B cell (primary cell): ENCODE results near the gene PPP1R7. TPM values are rescaled to one million over a fixed set of nuclear protein-coding genes. Genes with fewer than 3 reads are reported as not detected.

Experiments
- ATAC-seq: fragments of 200-7000 bp; cut with Tn5 transposase; one replicate; pipeline ENCODE4 v1.10.0; 2021; ENCODE audit warnings: low read depth, mild to moderate bottlenecking, moderate number of reproducible peaks, moderate library complexity
- CTCF ChIA-PET: fragments of 350-600 bp; sonication (Branson Sonifier 250); formaldehyde crosslinking; loops from one replicate; lab custom pipeline; 2021; ENCODE audit warnings: antibody characterized with exemption, inconsistent platforms; lab: Charles Lee
- POLR2A ChIA-PET: fragments of 350-600 bp; sonication (Branson Sonifier 250); formaldehyde crosslinking; loops from one replicate; lab custom pipeline; 2021; ENCODE audit warnings: antibody characterized with exemption; lab: Charles Lee
- DNase-seq: peaks from one replicate; pipeline ENCODE4 v3.0.0; 2013
- H2AFZ ChIP-seq: 2 replicates; pipeline ENCODE4 v1.6.1; 2012; ENCODE audit warnings: mild to moderate bottlenecking, low read depth, low read length; ENCODE audit not compliant: insufficient read depth, poor library complexity, severe bottlenecking
- H3K27ac ChIP-seq, 2 donors: 1 replicate in 1 of 2; 2 replicates in 1 of 2; pipeline ENCODE4 v1.5.1; 2012 to 2013; ENCODE audit warnings: low read length in 2 of 2, mild to moderate bottlenecking in 2 of 2, moderate library complexity in 1 of 2
- H3K27me3 ChIP-seq, 4 experiments: fragments of 200-600 bp in 1 of 4; sonication (generic) in 1 of 4; replicated peaks in 1 of 4; 1 replicate in 2 of 4; 2 replicates in 2 of 4; pipeline versions ENCODE4 v1.6.1 to v1.7.0; 2013 to 2016; ENCODE audit warnings: low read length in 3 of 4, mild to moderate bottlenecking in 2 of 4, mixed read lengths in 1 of 4, moderate library complexity in 1 of 4; ENCODE audit not compliant: insufficient read depth in 4 of 4, control insufficient read depth in 3 of 4; ENCODE audit errors: control extremely low read depth in 1 of 4
- H3K36me3 ChIP-seq, 2 experiments: replicated peaks in 1 of 2; 1 replicate in 1 of 2; 2 replicates in 1 of 2; pipeline versions ENCODE4 v1.6.1 to v1.7.1; 2013; ENCODE audit warnings: low read length in 1 of 2; ENCODE audit not compliant: insufficient read depth in 2 of 2, control insufficient read depth in 1 of 2; ENCODE audit errors: control extremely low read depth in 1 of 2, extremely low read depth in 1 of 2
- H3K4me1 ChIP-seq, 2 donors: fragments of 200-600 bp in 1 of 2; sonication (generic) in 1 of 2; 1 replicate in 1 of 2; 2 replicates in 1 of 2; pipeline versions ENCODE4 v1.5.1 to v1.6.1; 2013 to 2017; ENCODE audit warnings: low read length in 2 of 2; ENCODE audit not compliant: control insufficient read depth in 2 of 2, insufficient read depth in 2 of 2
- H3K4me2 ChIP-seq: replicated peaks from 2 replicates; pipeline ENCODE3; 2012; ENCODE audit warnings: mild to moderate bottlenecking, low read depth, low read length; ENCODE audit not compliant: poor library complexity, severe bottlenecking
- H3K4me3 ChIP-seq, 5 experiments: fragments of 200-600 bp in 1 of 5; sonication (generic) in 1 of 5; 1 replicate in 3 of 5; 2 replicates in 2 of 5; pipeline versions ENCODE4 v1.5.1 to v1.7.0; 2011 to 2016; ENCODE audit warnings: low read length in 4 of 5, mild to moderate bottlenecking in 4 of 5, low read depth in 2 of 5, control low read depth in 1 of 5, moderate library complexity in 1 of 5; ENCODE audit not compliant: insufficient read depth in 1 of 5; ENCODE audit errors: control extremely low read depth in 1 of 5, extremely low read depth in 1 of 5
- H3K79me2 ChIP-seq: fragments of 200-600 bp; sonication (generic); one replicate; pipeline ENCODE4 v1.6.0; 2016; ENCODE audit warnings: low read length; ENCODE audit not compliant: control insufficient read depth, insufficient read depth
- H3K9ac ChIP-seq: fragments of 200-600 bp; sonication (generic); 2 replicates; pipeline ENCODE4 v1.6.1; 2017; ENCODE audit warnings: mild to moderate bottlenecking, low read length, moderate library complexity
- H3K9me3 ChIP-seq, 3 donors: one replicate each; pipeline versions ENCODE4 v1.6.1 to v1.7.1; 2013; ENCODE audit warnings: low read length in 2 of 3; ENCODE audit not compliant: control insufficient read depth in 2 of 3, insufficient read depth in 1 of 3; ENCODE audit errors: control extremely low read depth in 1 of 3
- H4K20me1 ChIP-seq: 2 replicates; pipeline ENCODE4 v1.6.0; 2012; ENCODE audit warnings: mild to moderate bottlenecking, low read length; ENCODE audit not compliant: insufficient read depth, control insufficient read depth, poor library complexity, severe bottlenecking
- H3K27ac Mint-ChIP-seq: one replicate; pipeline ENCODE4 v1.8.0; 2021; ENCODE audit warnings: mixed read lengths
- H3K27me3 Mint-ChIP-seq: one replicate; pipeline ENCODE4 v1.8.0; 2021; ENCODE audit warnings: mixed read lengths
- H3K4me1 Mint-ChIP-seq: one replicate; pipeline ENCODE4 v1.8.0; 2021; ENCODE audit warnings: mixed read lengths
- H3K4me3 Mint-ChIP-seq: one replicate; pipeline ENCODE4 v1.8.0; 2021; ENCODE audit warnings: mixed read lengths
- H3K9me3 Mint-ChIP-seq: one replicate; pipeline ENCODE4 v1.8.0; 2022; ENCODE audit warnings: mixed read lengths; ENCODE audit not compliant: insufficient read depth
- CTCF ChIP-seq: fragments of 200-600 bp; IDR thresholded peaks from one replicate; pipeline ENCODE4 v1.8.0; 2022; ENCODE audit warnings: antibody characterized with exemption, mild to moderate bottlenecking
- EZH2 ChIP-seq: IDR thresholded peaks from 2 replicates; pipeline ENCODE4 v1.6.1; 2012; ENCODE audit warnings: borderline replicate concordance, low read depth, mild to moderate bottlenecking, moderate library complexity, low read length; ENCODE audit not compliant: insufficient read depth, poor library complexity, severe bottlenecking
- WGBS: methylation state at CpG from one replicate; pipeline ENCODE4 v1.1.5; 2013; ENCODE audit warnings: missing lambda C conversion rate; ENCODE audit not compliant: insufficient coverage; 5-methylcytosine and 5-hydroxymethylcytosine counted together
- intact Hi-C: fragments of 100-400 bp; cut with micrococcal nuclease; formaldehyde crosslinking; loops from one replicate; pipeline ENCODE4 v1.10.0; 2022
- polyA plus RNA-seq: library from polyadenylated mRNA; depleted of rRNA; stranded (reverse); fragments of >200 nt; gene quantifications from 2 replicates; pipeline ENCODE4 v1.2.3, GENCODE V29; 2012
- total RNA-seq, 2 donors: library from RNA; stranded (reverse); fragments of 120-200 nt in 1 of 2; gene quantifications; 1 replicate in 1 of 2; 2 replicates in 1 of 2; pipeline versions ENCODE4 v1.2.3 to v1.2.4, GENCODE V29; 2013 to 2022

PPP1R7 gene
- total and polyA plus RNA-seq, 2 donors (not counting 1 experiment from before 2014, with no cell fraction given) = 37.7 to 50.9 TPM

- WGBS = no CpG with 5 or more reads among the region's 2 CpGs
- no peaks in the 10 kb centered on the region for H3K27me3 Mint-ChIP-seq
- no peaks in the 10 kb centered on the region for H3K4me1 ChIP-seq
- peaks cover 6 to 62% of the 10 kb centered on the region in 2 experiments for H3K36me3 ChIP-seq
- no peak overlapping the region for H3K27ac ChIP-seq
- peaks cover 8% of the 10 kb centered on the region for H3K9me3 Mint-ChIP-seq
- H3K9ac ChIP-seq = no peak overlapping the region
- H3K27me3 ChIP-seq = no peaks in the 10 kb centered on the region
- no peaks in the 10 kb centered on the region for H3K79me2 ChIP-seq
- H4K20me1 ChIP-seq = no peaks in the 10 kb centered on the region
- no peak overlapping the region for H3K4me2 ChIP-seq
- no peak for TF ChIP-seq EZH2
- no peak for TF ChIP-seq CTCF
- H3K4me1 Mint-ChIP-seq = no peaks in the 10 kb centered on the region
- CTCF ChIA-PET = no interaction called here
- H3K9me3 ChIP-seq = peaks cover 1 to 14% (median 13%) of the 10 kb centered on the region in 3 donors
- DNase-seq (no peak), ATAC-seq (no peak)
- H3K4me3 Mint-ChIP-seq = no peak overlapping the region
- H3K27ac Mint-ChIP-seq = no peak overlapping the region
- H3K4me3 ChIP-seq = no peak overlapping the region
- H2AFZ ChIP-seq = no peak overlapping the region
- intact Hi-C loops = no loop called here
- POLR2A ChIA-PET = no interaction called here
These were observed 23.3 kb downstream of the PPP1R7 start for GRCh38 chr2:241173557-241173956.

- H3K4me1 Mint-ChIP-seq = no peaks in the 10 kb centered on the region
- Histone ChIP-seq H2AFZ (no peak overlapping the region), H3K79me2 (no peaks in the 10 kb centered on the region), H3K36me3 (peaks cover 0 to 43% of the 10 kb centered on the region in 2 experiments), H3K9ac (no peak overlapping the region), H4K20me1 (no peaks in the 10 kb centered on the region), H3K9me3 (no peaks in the 10 kb centered on the region), H3K4me3 (no peak overlapping the region), H3K27ac (no peak overlapping the region), H3K27me3 (no peaks in the 10 kb centered on the region), H3K4me1 (no peaks in the 10 kb centered on the region), H3K4me2 (no peak overlapping the region)
- 98% methylated on average over 7 of the region's 12 CpGs for WGBS
- H3K9me3 Mint-ChIP-seq = no peaks in the 10 kb centered on the region
- H3K4me3 Mint-ChIP-seq = no peak overlapping the region
- intact Hi-C loops = no loop called here
- TF ChIP-seq EZH2 (no peak), CTCF (no peak)
- DNase-seq = no peak
- CTCF ChIA-PET = interaction anchor here (0.6 kb wide), 1 partner anchor 295 kb away, joined by 3 read pairs; no protein-coding TSS in a partner anchor
- ATAC-seq = no peak
- POLR2A ChIA-PET = no interaction called here
- H3K27ac Mint-ChIP-seq = no peak overlapping the region
- no peaks in the 10 kb centered on the region for H3K27me3 Mint-ChIP-seq
These were observed 27.5 kb downstream of the PPP1R7 start for GRCh38 chr2:241177526-241178334.
